Ramos (cell line): ENCODE results near the gene ARR3.
"Not testable (repeated sequence)": the region's sequence is repeated elsewhere in the genome, so short reads cannot be mapped to it uniquely, and the experiment has no call there.

Experiments used
- in situ Hi-C: fragments of 300-500 bp; cut with MboI; formaldehyde crosslinking; loops from one replicate; pipeline ENCODE4 v1.14.3; 2022; ENCODE audit warnings: low sequenced_read_pairs; ENCODE audit not compliant: unreplicated experiment

Gene ARR3

GRCh38 chrX:70274029-70274428 is 5.9 kb downstream of the ARR3 start:
- in situ Hi-C loops, result not testable (repeated sequence)

GRCh38 chrX:70279081-70279480 is 10.9 kb downstream of the ARR3 start:
- in situ Hi-C loops, result no loop called here

DNA sequence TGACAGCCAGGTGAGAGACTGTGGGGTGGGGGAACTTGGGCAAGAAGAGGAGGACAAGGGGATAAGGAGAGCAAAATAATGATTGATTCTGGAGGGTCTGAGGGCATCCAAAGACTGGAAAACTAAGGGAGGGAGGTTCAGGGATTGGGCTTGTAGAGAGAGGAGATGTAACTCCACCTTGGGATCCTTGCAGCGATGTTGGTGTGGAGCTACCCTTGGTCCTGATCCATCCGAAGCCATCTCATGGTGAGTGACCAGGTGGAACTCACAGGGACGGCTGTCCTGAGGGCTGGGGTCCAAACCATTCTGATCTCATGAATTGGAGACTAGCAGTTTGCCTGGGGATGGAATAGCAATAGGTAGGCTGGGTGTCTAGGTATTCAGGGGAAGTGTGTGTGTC is 12.4 kb downstream of the ARR3 start:
- in situ Hi-C loops, result no loop called here

DNA sequence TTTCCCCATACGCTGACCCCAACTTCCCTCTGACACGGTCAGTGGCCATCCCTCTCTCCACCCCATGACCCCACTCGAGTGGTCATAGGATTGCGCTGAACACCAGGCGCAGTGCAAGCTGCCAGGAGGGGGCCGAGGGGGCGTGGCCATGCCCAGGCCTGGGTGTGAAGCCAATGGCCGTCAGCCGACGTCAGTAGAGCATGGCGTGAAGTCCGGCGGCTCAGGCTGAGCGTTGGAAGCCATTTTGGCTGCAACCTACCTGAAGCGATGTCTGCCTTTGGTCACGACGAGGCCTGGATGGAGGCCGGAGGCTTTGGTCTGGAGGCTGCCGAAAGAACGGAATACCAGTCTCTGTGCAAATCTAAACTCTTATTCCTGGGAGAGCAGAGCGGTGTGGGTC is 13.8 kb downstream of the ARR3 start, which contains the start of gene RAB41:
Gene RAB41 (plus strand): TSS at position 222 of the 400 bp plus-strand sequence. CDS start 46 bp downstream, at position 268.
- in situ Hi-C loops, result no loop called here

GRCh38 chrX:70289168-70289792 is 21.1 kb downstream of the ARR3 start:
- in situ Hi-C loops, result no loop called here

- in situ Hi-C loops, result no loop called here
These were observed 21.9 kb downstream of the ARR3 start, which contains the start of the genes KIF4A and PDZD11 for GRCh38 chrX:70289793-70290770. Gene KIF4A (plus strand): TSS chrX:70290104. CDS start chrX:70290459, 355 bp downstream. Gene PDZD11 (minus strand): TSS chrX:70289927. CDS start chrX:70289341, 586 bp downstream.

DNA sequence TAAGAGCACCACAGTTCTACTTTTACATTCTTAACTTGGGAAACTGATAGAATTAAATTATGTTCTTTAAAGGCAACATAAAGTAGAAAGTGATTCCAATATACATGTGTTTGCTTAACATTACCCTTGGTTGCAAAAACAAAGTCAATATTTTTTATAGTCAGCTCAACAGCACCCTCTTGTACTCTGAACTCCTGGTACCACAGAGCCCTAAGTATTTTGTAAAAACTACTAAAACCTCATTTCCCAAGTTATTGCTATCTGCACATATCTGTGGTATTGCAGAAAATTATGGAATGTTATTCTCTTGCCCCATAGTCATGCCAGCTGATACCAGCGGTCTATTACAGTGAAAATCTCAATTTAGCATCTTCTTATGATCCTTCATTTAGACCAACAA is 24.7 kb downstream of the ARR3 start:
- in situ Hi-C loops, result no loop called here

DNA sequence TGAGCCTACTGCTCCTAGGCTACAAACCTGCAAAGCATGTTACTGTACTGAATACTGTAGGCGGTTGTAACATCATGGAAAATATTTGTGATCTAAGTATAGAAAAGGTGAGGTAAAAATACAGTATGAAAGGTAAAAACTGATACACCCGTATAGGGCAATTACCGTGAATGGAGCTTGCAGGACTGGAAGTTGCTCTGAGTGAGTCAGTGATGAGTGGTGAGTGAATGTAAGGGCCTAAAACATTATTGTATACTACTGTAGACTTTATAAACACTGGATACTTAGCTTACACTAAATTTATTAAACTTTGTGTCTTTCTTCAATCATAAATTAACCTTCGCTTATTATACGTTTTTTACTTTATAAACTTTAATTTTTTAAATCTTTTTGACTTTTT is 25.5 kb downstream of the ARR3 start:
- in situ Hi-C loops, result no loop called here

DNA sequence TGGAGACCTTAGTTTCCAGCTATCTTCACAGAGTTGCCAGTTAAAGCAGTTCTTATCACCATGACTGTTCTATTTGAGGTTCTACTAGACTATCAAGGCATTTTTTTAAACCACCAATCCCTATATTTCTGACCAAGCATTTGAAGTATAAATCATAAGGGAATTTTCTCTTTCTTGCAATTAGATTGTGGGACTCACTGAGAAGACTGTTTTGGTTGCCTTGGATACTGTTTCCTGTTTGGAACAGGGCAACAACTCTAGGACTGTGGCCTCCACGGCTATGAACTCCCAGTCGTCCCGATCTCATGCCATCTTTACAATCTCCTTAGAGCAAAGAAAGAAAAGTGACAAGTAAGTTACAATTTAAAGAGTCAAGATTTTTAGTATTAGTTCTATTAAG is 33.6 kb downstream of the ARR3 start:
- in situ Hi-C loops, result no loop called here

GRCh38 chrX:70313503-70313902 is 45.4 kb downstream of the ARR3 start:
- in situ Hi-C loops, result no loop called here

GRCh38 chrX:70322784-70323183 is 54.6 kb downstream of the ARR3 start:
- in situ Hi-C loops, result no loop called here

GRCh38 chrX:70323628-70324027 is 55.5 kb downstream of the ARR3 start:
- in situ Hi-C loops, result not testable (repeated sequence)

DNA sequence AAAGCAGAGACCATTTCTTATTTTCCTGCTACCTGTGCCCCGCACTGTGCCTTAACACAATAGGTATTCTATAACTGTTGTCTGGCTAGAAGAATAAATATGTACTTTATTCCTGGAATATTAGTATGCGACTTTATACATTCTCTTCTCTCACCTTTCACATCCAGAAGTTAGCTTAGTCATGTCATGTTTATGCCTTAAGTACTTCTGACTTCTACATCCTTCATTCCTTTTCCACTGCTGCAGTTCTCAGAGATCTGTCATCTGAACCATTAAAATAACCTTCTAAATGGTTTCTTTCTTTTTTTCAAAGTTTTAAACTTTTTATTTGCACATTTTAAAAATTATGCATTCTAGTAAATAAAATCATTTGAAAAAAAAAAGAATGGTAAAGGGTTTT is 56.2 kb downstream of the ARR3 start:
- in situ Hi-C loops, result no loop called here

DNA sequence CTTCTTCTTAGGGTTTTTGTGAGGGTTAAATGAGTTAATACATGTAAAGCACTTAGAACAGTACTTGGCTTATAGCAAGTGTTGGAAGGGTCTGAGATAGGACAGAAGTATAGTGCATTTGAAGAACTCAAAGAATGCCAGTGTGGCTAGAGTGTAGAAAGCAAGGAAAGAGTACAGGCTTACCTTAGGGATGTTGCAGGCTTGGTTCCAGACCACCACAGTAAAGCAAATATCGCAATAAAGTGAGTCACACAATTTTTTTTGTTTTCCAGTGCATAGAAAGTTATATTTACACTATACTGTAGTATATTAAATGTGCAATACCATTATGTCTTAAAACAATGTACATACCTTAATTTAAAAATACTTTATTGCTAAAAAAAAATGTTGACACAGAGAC is 63.0 kb downstream of the ARR3 start:
- in situ Hi-C loops, result no loop called here
